Natural killer cell (primary cell): ENCODE measurements around the gene S100A7. TPM values are rescaled to one million over a fixed set of nuclear protein-coding genes. Genes with fewer than 3 reads are reported as not detected.

Experiments
- ATAC-seq, 3 donors: fragments of 150-1000 bp in 2 of 3; fragments of 200-7000 bp in 1 of 3; cut with Tn5 transposase; 1 replicate in 1 of 3; 2 replicates in 2 of 3; pipeline ENCODE4 v1.10.0; 2021; ENCODE audit warnings: mild to moderate bottlenecking in 2 of 3, moderate library complexity in 2 of 3
- DNase-seq, 2 donors: peaks; one replicate each; pipeline versions ENCODE4 v3.0.0 to v3.0.0-alpha.2; 2013 to 2021; ENCODE audit warnings: mixed read lengths in 1 of 2
- H3K27ac ChIP-seq: one replicate; pipeline ENCODE4 v1.5.1; 2013; ENCODE audit warnings: mild to moderate bottlenecking, low read length
- H3K27me3 ChIP-seq: one replicate; pipeline ENCODE4 v1.6.1; 2013; ENCODE audit warnings: low read length; ENCODE audit not compliant: control insufficient read depth, insufficient read depth
- H3K36me3 ChIP-seq: one replicate; pipeline ENCODE4 v1.6.1; 2013; ENCODE audit warnings: low read length; ENCODE audit not compliant: control insufficient read depth, insufficient read depth
- H3K4me1 ChIP-seq: one replicate; pipeline ENCODE4 v1.6.1; 2013; ENCODE audit warnings: low read length; ENCODE audit not compliant: control insufficient read depth, insufficient read depth
- H3K4me3 ChIP-seq: one replicate; pipeline ENCODE4 v1.5.1; 2013; ENCODE audit warnings: low read length
- H3K9me3 ChIP-seq: one replicate; pipeline ENCODE4 v1.6.1; 2013; ENCODE audit warnings: low read length; ENCODE audit not compliant: control insufficient read depth, insufficient read depth
- H3K27ac Mint-ChIP-seq, 2 donors: one replicate each; pipeline ENCODE4 v1.8.0; 2022; ENCODE audit warnings: mild to moderate bottlenecking in 2 of 2, mixed read lengths in 2 of 2, moderate library complexity in 1 of 2
- H3K27me3 Mint-ChIP-seq, 2 donors: one replicate each; pipeline ENCODE4 v1.8.0; 2022; ENCODE audit warnings: low read depth in 2 of 2, mixed read lengths in 2 of 2
- H3K36me3 Mint-ChIP-seq: one replicate; pipeline ENCODE4 v1.8.0; 2022; ENCODE audit warnings: mixed read lengths
- H3K4me1 Mint-ChIP-seq, 2 donors: one replicate each; pipeline ENCODE4 v1.8.0; 2022; ENCODE audit warnings: mixed read lengths in 2 of 2
- H3K4me3 Mint-ChIP-seq: one replicate; pipeline ENCODE4 v1.8.0; 2022; ENCODE audit warnings: mild to moderate bottlenecking, moderate library complexity, mixed read lengths
- H3K9me3 Mint-ChIP-seq, 2 donors: one replicate each; pipeline ENCODE4 v1.8.0; 2022; ENCODE audit warnings: mixed read lengths in 2 of 2
- WGBS: methylation state at CpG from one replicate; pipeline ENCODE4 v1.1.7; 2013; ENCODE audit warnings: missing lambda C conversion rate; ENCODE audit not compliant: insufficient coverage; 5-methylcytosine and 5-hydroxymethylcytosine counted together
- intact Hi-C: fragments of 100-400 bp; cut with micrococcal nuclease; formaldehyde crosslinking; loops from one replicate; pipeline ENCODE4 v1.14.2; 2022
- total RNA-seq, 4 donors: library from RNA; stranded (reverse); fragments of 120-200 nt in 1 of 4; gene quantifications; one replicate each; pipeline versions ENCODE4 v1.2.3 to v1.2.4, GENCODE V29; 2013 to 2022
- TF ChIP-seq, protein P1 (sequence below): fragments of 200-600 bp; IDR thresholded peaks from one replicate; pipeline ENCODE4 v1.8.0; 2022; ENCODE audit warnings: antibody characterized with exemption

The S100A7 gene
- total RNA-seq, 3 donors from 2014 or later (not counting 1 experiment from before 2014, with no cell fraction given): not detected

DNA sequence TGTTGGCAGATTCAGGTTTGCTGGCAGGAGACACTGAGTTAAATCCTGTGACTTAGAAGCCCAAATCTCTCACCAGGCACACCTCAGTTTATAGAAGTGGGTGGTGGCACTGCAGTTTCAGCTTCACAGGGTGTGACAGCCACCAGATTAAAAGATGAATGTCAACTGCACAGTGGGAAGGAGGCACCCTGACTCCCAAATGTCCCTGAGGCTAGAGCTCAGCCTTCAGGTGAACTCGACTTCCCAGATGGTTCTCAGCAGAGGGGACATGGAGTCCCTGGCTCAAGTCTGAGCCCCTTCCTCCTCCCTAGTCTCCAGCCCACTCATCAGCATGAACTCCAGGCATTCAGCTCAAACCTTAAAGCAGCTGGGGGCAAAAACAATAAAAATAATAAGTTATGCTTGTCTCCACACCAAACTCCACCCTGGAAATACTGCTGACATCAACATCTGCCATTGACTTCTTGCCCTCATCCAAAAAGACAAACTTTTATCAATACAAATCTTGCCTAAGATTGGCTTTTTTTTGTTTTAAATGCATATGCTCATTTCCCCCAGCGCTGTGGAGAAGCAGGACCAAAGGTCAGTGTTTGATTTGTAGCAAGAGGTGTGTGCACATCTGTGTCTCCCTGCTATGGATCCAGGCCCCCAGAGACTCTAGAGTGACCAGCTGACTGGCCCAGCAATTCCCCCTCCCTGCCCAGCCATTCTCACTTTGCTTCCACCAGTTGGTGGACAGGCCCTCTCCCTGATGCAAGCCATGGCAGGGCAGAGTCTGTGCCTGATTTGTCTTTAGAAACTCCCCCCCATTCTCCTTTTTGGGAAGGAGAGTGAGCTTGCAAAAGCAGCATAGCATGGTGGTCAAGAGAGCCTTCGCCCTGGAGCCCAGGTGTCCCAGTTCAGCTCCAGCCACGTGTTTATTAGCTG is 18.5 kb upstream of the S100A7 start:
- Mint-ChIP-seq H3K27me3 (peaks cover 12 to 48% of the 10 kb centered on the region in 2 donors), H3K4me1 (no peaks in the 10 kb centered on the region), H3K36me3 (no peaks in the 10 kb centered on the region), H3K27ac (no peak overlapping the region), H3K9me3 (no peaks in the 10 kb centered on the region), H3K4me3 (no peak overlapping the region)
- Histone ChIP-seq H3K27ac (no peak overlapping the region), H3K27me3 (peaks cover 4% of the 10 kb centered on the region), H3K36me3 (no peaks in the 10 kb centered on the region), H3K4me3 (no peak overlapping the region), H3K4me1 (no peaks in the 10 kb centered on the region), H3K9me3 (no peaks in the 10 kb centered on the region)
- 60% methylated on average over 2 of the region's 4 CpGs for WGBS
- DNase-seq: no peak
- intact Hi-C loops: no loop called here
- TF ChIP-seq, protein P1, sequence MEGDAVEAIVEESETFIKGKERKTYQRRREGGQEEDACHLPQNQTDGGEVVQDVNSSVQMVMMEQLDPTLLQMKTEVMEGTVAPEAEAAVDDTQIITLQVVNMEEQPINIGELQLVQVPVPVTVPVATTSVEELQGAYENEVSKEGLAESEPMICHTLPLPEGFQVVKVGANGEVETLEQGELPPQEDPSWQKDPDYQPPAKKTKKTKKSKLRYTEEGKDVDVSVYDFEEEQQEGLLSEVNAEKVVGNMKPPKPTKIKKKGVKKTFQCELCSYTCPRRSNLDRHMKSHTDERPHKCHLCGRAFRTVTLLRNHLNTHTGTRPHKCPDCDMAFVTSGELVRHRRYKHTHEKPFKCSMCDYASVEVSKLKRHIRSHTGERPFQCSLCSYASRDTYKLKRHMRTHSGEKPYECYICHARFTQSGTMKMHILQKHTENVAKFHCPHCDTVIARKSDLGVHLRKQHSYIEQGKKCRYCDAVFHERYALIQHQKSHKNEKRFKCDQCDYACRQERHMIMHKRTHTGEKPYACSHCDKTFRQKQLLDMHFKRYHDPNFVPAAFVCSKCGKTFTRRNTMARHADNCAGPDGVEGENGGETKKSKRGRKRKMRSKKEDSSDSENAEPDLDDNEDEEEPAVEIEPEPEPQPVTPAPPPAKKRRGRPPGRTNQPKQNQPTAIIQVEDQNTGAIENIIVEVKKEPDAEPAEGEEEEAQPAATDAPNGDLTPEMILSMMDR: no peak
- no peak for ATAC-seq

DNA sequence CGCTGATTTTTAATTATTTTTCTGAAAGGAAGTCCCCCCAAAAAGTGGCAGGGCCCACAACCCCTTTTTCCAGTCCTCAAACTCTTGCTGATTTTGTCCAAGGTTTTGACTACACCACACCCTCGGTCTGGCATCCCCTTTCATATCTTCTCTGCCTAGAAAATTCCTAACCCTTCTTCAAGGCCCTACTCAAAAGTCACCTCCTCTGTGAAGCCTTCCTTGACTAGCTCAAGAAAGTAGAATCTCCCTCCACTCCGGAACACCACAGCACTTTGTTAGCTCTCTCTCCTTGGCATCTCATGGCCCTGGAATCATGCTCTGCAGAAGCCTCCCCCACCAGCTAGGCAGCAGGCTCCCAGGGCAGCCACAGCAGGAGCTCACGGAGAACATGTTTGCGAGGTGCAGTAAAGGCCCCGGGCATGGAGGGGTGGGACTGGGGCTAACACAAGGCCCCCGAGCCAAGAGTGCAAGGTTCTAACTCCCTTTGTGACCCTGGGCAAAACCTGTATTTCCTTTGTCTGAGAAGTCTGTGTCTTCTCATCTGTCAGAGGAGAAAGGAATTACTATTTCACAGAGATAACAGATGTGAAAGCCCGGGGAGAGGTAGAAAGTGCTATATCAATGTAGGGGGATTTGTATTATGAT is 17.7 kb upstream of the S100A7 start:
- Histone ChIP-seq H3K27me3 (peaks cover 4% of the 10 kb centered on the region), H3K4me1 (no peaks in the 10 kb centered on the region), H3K4me3 (no peak overlapping the region), H3K27ac (no peak overlapping the region), H3K9me3 (peaks cover 7% of the 10 kb centered on the region), H3K36me3 (no peaks in the 10 kb centered on the region)
- Mint-ChIP-seq H3K36me3 (peaks cover under 1% of the 10 kb centered on the region), H3K4me1 (no peaks in the 10 kb centered on the region), H3K27me3 (peaks cover 10 to 44% of the 10 kb centered on the region in 2 donors), H3K4me3 (no peak overlapping the region), H3K27ac (no peak overlapping the region), H3K9me3 (no peaks in the 10 kb centered on the region)
- intact Hi-C loops: no loop called here
- DNase-seq (no peak), ATAC-seq (no peak)
- 82% methylated on average over 8 of the region's 8 CpGs for WGBS
- TF ChIP-seq, protein P1: no peak

DNA sequence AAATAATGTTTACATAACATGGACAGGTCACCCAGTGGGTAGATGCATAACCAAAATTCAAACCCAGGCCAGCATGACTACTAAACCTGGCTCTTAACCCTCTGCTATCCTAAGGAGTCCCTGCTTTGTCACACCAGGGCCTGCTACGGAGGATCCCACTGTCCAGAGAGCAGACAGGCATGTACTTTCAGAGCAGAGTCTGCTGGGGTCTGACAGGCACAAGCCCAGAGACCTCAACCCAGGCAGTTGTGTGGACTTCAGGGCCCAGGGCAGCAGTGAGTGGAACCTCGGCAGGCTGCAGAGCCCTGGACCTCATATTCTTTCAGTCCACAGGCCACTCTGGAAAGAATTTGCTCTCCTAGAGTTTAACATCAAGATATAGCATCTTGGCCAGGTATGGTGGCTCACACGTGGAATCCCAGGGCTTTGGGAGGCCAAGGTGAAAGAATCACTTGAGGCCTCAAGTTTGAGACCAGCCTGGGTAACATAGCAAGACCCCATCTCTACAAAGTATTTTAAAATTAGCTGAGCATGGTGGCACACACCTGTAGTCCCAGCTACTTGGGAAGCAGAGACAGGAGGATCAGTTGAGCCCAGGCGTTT is 16.1 kb upstream of the S100A7 start:
- Mint-ChIP-seq H3K4me3 (no peak overlapping the region), H3K27me3 (peaks cover 10 to 32% of the 10 kb centered on the region in 2 donors), H3K9me3 (peaks cover 6 to 7% of the 10 kb centered on the region in 2 donors), H3K36me3 (peaks cover 12% of the 10 kb centered on the region), H3K4me1 (no peaks in the 10 kb centered on the region), H3K27ac (no peak overlapping the region)
- TF ChIP-seq, protein P1: no peak
- ATAC-seq (no peak), DNase-seq (no peak)
- intact Hi-C loops: no loop called here
- Histone ChIP-seq H3K9me3 (peaks cover 20% of the 10 kb centered on the region), H3K36me3 (no peaks in the 10 kb centered on the region), H3K27ac (no peak overlapping the region), H3K4me1 (no peaks in the 10 kb centered on the region), H3K27me3 (peaks cover 4% of the 10 kb centered on the region), H3K4me3 (no peak overlapping the region)
- 85% methylated on average over 4 of the region's 4 CpGs for WGBS
